K562 (cell line): Measurements from ENCODE around the gene PLEKHG5. TPM values are rescaled to one million over a fixed set of nuclear protein-coding genes. Genes with fewer than 3 reads are reported as not detected.

ENCODE experiments used
- ATAC-seq: fragments of 200-7000 bp; cut with Tn5 transposase; 3 replicates; pipeline ENCODE4 v1.9.1; 2020; ENCODE audit warnings: moderate library complexity
- BruUV-seq: library from RNA; stranded (reverse); fragments of 400-500 nt; replicated peaks from 2 replicates; lab custom pipeline; 2021; lab: Mats Ljungman, UMichigan
- CTCF ChIA-PET: fragments of 300-600 bp; formaldehyde crosslinking; extraction: SDS; loops from one replicate; lab custom pipeline; 2021; ENCODE audit warnings: low intra/inter-chr PET ratio; lab: Yijun Ruan, JAX
- POLR2A ChIA-PET: fragments of 300-600, 350-650 bp; sonication (Branson Sonifier 250); formaldehyde crosslinking; extraction: SDS; loops from one replicate; lab custom pipeline; 2021; ENCODE audit warnings: antibody characterized with exemption, inconsistent platforms; lab: Yijun Ruan, JAX
- DNase-seq, 4 experiments: peaks; one replicate each; pipeline versions ENCODE4 v3.0.0 to v3.0.0-alpha.2; 2011 to 2018; ENCODE audit warnings: low spot score in 3 of 4, mixed read lengths in 3 of 4; ENCODE audit errors: extremely low read depth in 1 of 4
- FAIRE-seq: peaks from 2 replicates; lab custom pipeline; 2011; peaks lifted over from hg19 to GRCh38; lab: Jason Lieb, UNC
- H2AFZ ChIP-seq: 2 replicates; pipeline ENCODE4 v1.6.0; 2011; ENCODE audit warnings: low read depth, low read length, control low read depth, inconsistent platforms
- H3K27ac ChIP-seq: fragments of 200-600 bp; 3 replicates; pipeline ENCODE4 v1.8.0; 2011; ENCODE audit warnings: low read depth, mild to moderate bottlenecking, control low read depth, inconsistent platforms, low read length, moderate library complexity, mixed read lengths; ENCODE audit errors: extremely low read depth
- H3K27me3 ChIP-seq, 2 experiments: fragments of 300-600 bp in 1 of 2; 2 replicates in 1 of 2; 3 replicates in 1 of 2; pipeline versions ENCODE4 v1.6.0 to v1.8.0; 2011; ENCODE audit warnings: inconsistent platforms in 2 of 2, low read length in 2 of 2, mild to moderate bottlenecking in 1 of 2, mixed read lengths in 1 of 2, moderate library complexity in 1 of 2; ENCODE audit not compliant: control insufficient read depth in 2 of 2, insufficient read depth in 2 of 2
- H3K36me3 ChIP-seq: fragments of 300-600 bp; 3 replicates; pipeline ENCODE4 v1.8.0; 2011; ENCODE audit warnings: mild to moderate bottlenecking, low read length, inconsistent platforms; ENCODE audit not compliant: control insufficient read depth, insufficient read depth
- H3K4me1 ChIP-seq, 2 experiments: fragments of 200-600 bp in 1 of 2; replicated peaks in 1 of 2; 2 replicates in 1 of 2; 3 replicates in 1 of 2; pipeline versions ENCODE4 v1.5.1 to v1.8.0; 2011; ENCODE audit warnings: inconsistent platforms in 2 of 2, low read length in 2 of 2, mild to moderate bottlenecking in 1 of 2, mixed read lengths in 1 of 2, moderate library complexity in 1 of 2; ENCODE audit not compliant: control insufficient read depth in 2 of 2, insufficient read depth in 2 of 2
- H3K4me2 ChIP-seq: 2 replicates; pipeline ENCODE4 v1.6.1; 2011; ENCODE audit warnings: low read length, control low read depth, inconsistent platforms, mixed read lengths; ENCODE audit not compliant: insufficient read depth
- H3K4me3 ChIP-seq: fragments of 200-600 bp; sonication (generic), shearing (Covaris generic); 2 replicates; pipeline ENCODE4 v1.5.1; 2016; ENCODE audit warnings: control low read depth, inconsistent platforms
- H3K79me2 ChIP-seq: fragments of 200-600 bp; 3 replicates; pipeline ENCODE4 v1.8.0; 2011; ENCODE audit warnings: low read length, inconsistent platforms; ENCODE audit not compliant: control insufficient read depth, insufficient read depth
- H3K9ac ChIP-seq, 2 experiments: 2 replicates each; pipeline versions ENCODE4 v1.6.0 to v1.6.1; 2011; ENCODE audit warnings: low read depth in 2 of 2, low read length in 2 of 2, control low read depth in 1 of 2, inconsistent platforms in 1 of 2, mild to moderate bottlenecking in 1 of 2, mixed read lengths in 1 of 2; ENCODE audit not compliant: insufficient read depth in 1 of 2
- H3K9me1 ChIP-seq: one replicate; pipeline ENCODE4 v1.6.0; 2011; ENCODE audit warnings: inconsistent platforms, mild to moderate bottlenecking, low read length, moderate library complexity; ENCODE audit not compliant: control insufficient read depth, insufficient read depth
- H3K9me3 ChIP-seq: replicated peaks from 2 replicates; pipeline ENCODE4 v1.5.1; 2011; ENCODE audit warnings: low read depth, low read length, inconsistent platforms; ENCODE audit not compliant: control insufficient read depth, insufficient read depth
- H4K20me1 ChIP-seq: replicated peaks from 2 replicates; pipeline ENCODE4 v1.6.1; 2011; ENCODE audit warnings: low read length, inconsistent platforms, mixed read lengths; ENCODE audit not compliant: control insufficient read depth, insufficient read depth
- CEBPB ChIP-seq: fragments of 450-650 bp; IDR thresholded peaks from 2 replicates; pipeline ENCODE4 v1.6.1; 2016; ENCODE audit warnings: missing genetic modification characterization, missing compliant biosample characterization
- FOXP1 ChIP-seq: sonication (generic); formaldehyde crosslinking; IDR thresholded peaks from 2 replicates; pipeline ENCODE4 v1.8.0; 2022; ENCODE audit warnings: mild to moderate bottlenecking, missing genetic modification reagents
- PCBP1 ChIP-seq: fragments of 200-400 bp; formaldehyde crosslinking; IDR thresholded peaks from 2 replicates; pipeline ENCODE4 v1.6.1; 2018; ENCODE audit warnings: mild to moderate bottlenecking, low read depth, low read length; ENCODE audit not compliant: poor library complexity, severe bottlenecking
- WGBS: fragments of 100-300 bp; shearing (Covaris generic); methylation state at CpG from one replicate; pipeline ENCODE4 v1.1.6; 2016; ENCODE audit warnings: low coverage, mixed read lengths; ENCODE audit not compliant: insufficient coverage; ENCODE audit errors: missing lambda C conversion rate; 5-methylcytosine and 5-hydroxymethylcytosine counted together
- in situ Hi-C: fragments of 300-500 bp; cut with MboI; formaldehyde crosslinking; loops from 4 replicates; pipeline ENCODE4 v1.15.0; 2018; ENCODE audit warnings: inconsistent platforms, mixed read lengths
- intact Hi-C: fragments of 100-400 bp; cut with micrococcal nuclease; formaldehyde crosslinking; loops from 2 replicates; pipeline ENCODE4 v1.14.2; 2022
- polyA plus RNA-seq, 8 experiments: library from polyadenylated mRNA; depleted of rRNA in 4 of 8; stranded (reverse) in 5 of 8; unstranded in 3 of 8; fragments of >200 nt; fragmentation: Nextera tagmentation in 2 of 8; fragmentation: Illumina TruSeq in 1 of 8; extraction: Ambion mirVana in 2 of 8; extraction: Trizol in 1 of 8; gene quantifications; 2 replicates each; pipeline versions ENCODE4 v1.2.1 to v1.2.3, GENCODE V29; 2011 to 2014; ENCODE audit warnings: inconsistent platforms in 1 of 8, missing spikeins in 1 of 8
- total RNA-seq, 7 experiments: library from RNA; depleted of rRNA in 6 of 7; stranded (reverse); fragments of >200 nt in 6 of 7; fragmentation: Illumina TruSeq in 2 of 7; extraction: Trizol in 2 of 7; gene quantifications; 2 replicates each; pipeline versions ENCODE4 v1.2.1 to v1.2.3, GENCODE V29; 2011 to 2021; ENCODE audit warnings: low replicate concordance in 1 of 7
- TF ChIP-seq, protein P1 (sequence below): sonication (generic); formaldehyde crosslinking; IDR thresholded peaks from 2 replicates; pipeline ENCODE4 v1.8.0; 2023; ENCODE audit warnings: mild to moderate bottlenecking, missing genetic modification reagents
- TF ChIP-seq, protein P2 (sequence below), 3 experiments: IDR thresholded peaks in 2 of 3; conservative IDR thresholded peaks in 1 of 3; 2 replicates each; pipeline ENCODE4 v1.5.1; 2011 to 2012; ENCODE audit warnings: low read length in 3 of 3, mild to moderate bottlenecking in 3 of 3, control low read depth in 2 of 3, improper control_type of control experiment in 1 of 3, inconsistent platforms in 1 of 3, low read depth in 1 of 3, mixed read lengths in 1 of 3, moderate library complexity in 1 of 3; ENCODE audit not compliant: insufficient read depth in 2 of 3

The PLEKHG5 gene
- total and polyA plus RNA-seq, 9 of the 15 experiments (the other 6 are each of a cell fraction or from before 2014, with no cell fraction given) = 0.04 to 0.29 (median 0.09) TPM; not detected in 3

DNA sequence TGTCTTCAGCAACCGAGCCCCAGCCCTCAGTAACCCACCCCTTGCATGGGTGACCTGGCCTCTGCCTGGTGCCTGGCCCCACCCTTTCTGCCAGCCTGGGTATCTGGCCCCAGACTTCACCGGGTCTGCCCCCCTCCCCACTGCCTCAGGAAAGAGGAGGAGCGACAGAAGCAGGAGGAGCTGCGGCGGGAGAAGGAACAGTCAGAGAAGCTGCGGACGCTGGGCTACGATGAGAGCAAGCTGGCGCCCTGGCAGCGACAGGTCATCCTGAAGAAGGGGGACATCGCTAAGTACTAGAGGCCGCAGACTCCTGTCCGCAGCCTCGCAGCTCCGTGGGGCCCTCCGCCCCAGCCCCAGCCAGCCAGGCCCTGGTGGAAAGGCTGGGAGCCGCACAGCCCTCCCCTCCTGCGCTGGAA is 31.6 kb downstream of the PLEKHG5 start:
- no peak overlapping the region for H3K4me3 ChIP-seq
- H3K9me3 ChIP-seq = no peaks in the 10 kb centered on the region
- H3K79me2 ChIP-seq = no peaks in the 10 kb centered on the region
- no peak for FAIRE-seq
- BruUV-seq = no TSS peak
- peak in 3 of 4 experiments; percentile 38 to 58 (median 50) for DNase-seq
- peaks cover 23% of the 10 kb centered on the region for H4K20me1 ChIP-seq
- in situ Hi-C loops (no loop called here), intact Hi-C loops (no loop called here)
- ATAC-seq = peak; percentile 19; the same call in 2 of the 3 replicates
- no peak overlapping the region for H2AFZ ChIP-seq
- WGBS = 4% methylated on average over 18 of the region's 18 CpGs
- ChIA-PET CTCF (no interaction called here), POLR2A (interaction anchor here (0.7 kb wide), 1 partner anchor 9 kb away, joined by 3 read pairs; no protein-coding TSS in a partner anchor)
- no peak overlapping the region for H3K27ac ChIP-seq
- peaks cover 52 to 75% of the 10 kb centered on the region in 2 experiments for H3K27me3 ChIP-seq
- H3K9me1 ChIP-seq = no peaks in the 10 kb centered on the region
- H3K4me2 ChIP-seq = no peak overlapping the region
- 0 out of 2 replicates have a peak, but pooled peaks have one; percentile 39 for TF ChIP-seq FOXP1 (CRISPR knock-in tag)
- TF ChIP-seq CEBPB (tag) = no peak
- peak; percentile 69 for TF ChIP-seq PCBP1
- no peaks in the 10 kb centered on the region for H3K36me3 ChIP-seq
- H3K9ac ChIP-seq = peak overlapping the region in 1 of 2 experiments; percentile 50; a peak in 1 of 4 replicates
- peaks cover 0 to 47% of the 10 kb centered on the region in 2 experiments; a peak in 2 of 5 replicates for H3K4me1 ChIP-seq

DNA sequence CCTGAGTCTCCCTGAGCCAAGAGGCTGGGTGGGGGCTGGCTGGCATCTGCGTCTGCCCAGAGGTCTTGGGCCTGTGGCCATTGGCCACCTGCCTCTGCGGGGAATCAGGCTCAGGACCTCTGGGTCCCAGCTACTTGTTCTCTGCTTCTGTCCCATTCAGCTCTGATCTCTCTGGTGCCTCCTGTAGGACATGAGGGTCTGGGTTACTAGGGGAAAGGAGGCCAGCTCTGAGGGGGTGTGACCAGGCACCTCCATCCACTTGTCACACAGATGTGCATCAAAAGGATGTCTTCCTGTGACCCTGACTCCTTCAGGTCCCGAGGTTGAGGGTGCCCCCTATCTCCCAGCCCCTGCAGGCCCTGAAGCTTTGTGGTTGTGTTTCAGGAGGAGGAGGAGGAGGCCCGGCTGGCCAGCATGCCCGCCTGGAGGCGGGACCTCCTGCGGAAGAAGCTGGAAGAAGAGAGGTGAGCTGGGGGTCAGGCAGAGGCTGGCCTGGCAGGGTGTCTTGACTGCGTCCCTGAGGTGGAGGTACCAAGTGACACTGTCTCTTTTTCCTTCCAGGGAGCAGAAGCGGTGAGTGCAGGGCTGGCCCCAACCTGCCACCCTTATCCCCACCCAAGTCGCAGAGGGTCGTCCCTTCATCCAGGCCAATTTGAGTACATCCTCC is 34.5 kb downstream of the PLEKHG5 start:
- H3K36me3 ChIP-seq = no peaks in the 10 kb centered on the region
- no peaks in the 10 kb centered on the region for H3K9me3 ChIP-seq
- no TSS peak for BruUV-seq
- no peak overlapping the region for H3K4me2 ChIP-seq
- in situ Hi-C loops = no loop called here
- intact Hi-C loops = no loop called here
- CTCF ChIA-PET = no interaction called here
- H3K4me1 ChIP-seq = peaks cover 0 to 49% of the 10 kb centered on the region in 2 experiments; a peak in 2 of 5 replicates
- H3K27me3 ChIP-seq = peaks cover 37 to 81% of the 10 kb centered on the region in 2 experiments
- no peaks in the 10 kb centered on the region for H3K79me2 ChIP-seq
- FAIRE-seq = peak; percentile 83
- peaks cover 11% of the 10 kb centered on the region; the same call in 1 of the 2 replicates for H4K20me1 ChIP-seq
- peak; percentile 63 for ATAC-seq
- POLR2A ChIA-PET = interaction anchor here (0.5 to 1.5 kb wide), 3 partner anchors 11 to 43 kb away, joined by 3 to 4 read pairs (median 4); no protein-coding TSS in a partner anchor
- H3K27ac ChIP-seq = no peak overlapping the region
- WGBS = 3% methylated on average over 11 of the region's 11 CpGs
- peak overlapping the region in 1 of 2 experiments; percentile 26; a peak in 1 of 4 replicates for H3K9ac ChIP-seq
- H2AFZ ChIP-seq = no peak overlapping the region
- H3K4me3 ChIP-seq = no peak overlapping the region
- DNase-seq = no peak
- no peaks in the 10 kb centered on the region for H3K9me1 ChIP-seq
- TF ChIP-seq, protein P1, sequence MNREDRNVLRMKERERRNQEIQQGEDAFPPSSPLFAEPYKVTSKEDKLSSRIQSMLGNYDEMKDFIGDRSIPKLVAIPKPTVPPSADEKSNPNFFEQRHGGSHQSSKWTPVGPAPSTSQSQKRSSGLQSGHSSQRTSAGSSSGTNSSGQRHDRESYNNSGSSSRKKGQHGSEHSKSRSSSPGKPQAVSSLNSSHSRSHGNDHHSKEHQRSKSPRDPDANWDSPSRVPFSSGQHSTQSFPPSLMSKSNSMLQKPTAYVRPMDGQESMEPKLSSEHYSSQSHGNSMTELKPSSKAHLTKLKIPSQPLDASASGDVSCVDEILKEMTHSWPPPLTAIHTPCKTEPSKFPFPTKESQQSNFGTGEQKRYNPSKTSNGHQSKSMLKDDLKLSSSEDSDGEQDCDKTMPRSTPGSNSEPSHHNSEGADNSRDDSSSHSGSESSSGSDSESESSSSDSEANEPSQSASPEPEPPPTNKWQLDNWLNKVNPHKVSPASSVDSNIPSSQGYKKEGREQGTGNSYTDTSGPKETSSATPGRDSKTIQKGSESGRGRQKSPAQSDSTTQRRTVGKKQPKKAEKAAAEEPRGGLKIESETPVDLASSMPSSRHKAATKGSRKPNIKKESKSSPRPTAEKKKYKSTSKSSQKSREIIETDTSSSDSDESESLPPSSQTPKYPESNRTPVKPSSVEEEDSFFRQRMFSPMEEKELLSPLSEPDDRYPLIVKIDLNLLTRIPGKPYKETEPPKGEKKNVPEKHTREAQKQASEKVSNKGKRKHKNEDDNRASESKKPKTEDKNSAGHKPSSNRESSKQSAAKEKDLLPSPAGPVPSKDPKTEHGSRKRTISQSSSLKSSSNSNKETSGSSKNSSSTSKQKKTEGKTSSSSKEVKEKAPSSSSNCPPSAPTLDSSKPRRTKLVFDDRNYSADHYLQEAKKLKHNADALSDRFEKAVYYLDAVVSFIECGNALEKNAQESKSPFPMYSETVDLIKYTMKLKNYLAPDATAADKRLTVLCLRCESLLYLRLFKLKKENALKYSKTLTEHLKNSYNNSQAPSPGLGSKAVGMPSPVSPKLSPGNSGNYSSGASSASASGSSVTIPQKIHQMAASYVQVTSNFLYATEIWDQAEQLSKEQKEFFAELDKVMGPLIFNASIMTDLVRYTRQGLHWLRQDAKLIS (CRISPR knock-in tag) = no peak
- TF ChIP-seq, protein P2, sequence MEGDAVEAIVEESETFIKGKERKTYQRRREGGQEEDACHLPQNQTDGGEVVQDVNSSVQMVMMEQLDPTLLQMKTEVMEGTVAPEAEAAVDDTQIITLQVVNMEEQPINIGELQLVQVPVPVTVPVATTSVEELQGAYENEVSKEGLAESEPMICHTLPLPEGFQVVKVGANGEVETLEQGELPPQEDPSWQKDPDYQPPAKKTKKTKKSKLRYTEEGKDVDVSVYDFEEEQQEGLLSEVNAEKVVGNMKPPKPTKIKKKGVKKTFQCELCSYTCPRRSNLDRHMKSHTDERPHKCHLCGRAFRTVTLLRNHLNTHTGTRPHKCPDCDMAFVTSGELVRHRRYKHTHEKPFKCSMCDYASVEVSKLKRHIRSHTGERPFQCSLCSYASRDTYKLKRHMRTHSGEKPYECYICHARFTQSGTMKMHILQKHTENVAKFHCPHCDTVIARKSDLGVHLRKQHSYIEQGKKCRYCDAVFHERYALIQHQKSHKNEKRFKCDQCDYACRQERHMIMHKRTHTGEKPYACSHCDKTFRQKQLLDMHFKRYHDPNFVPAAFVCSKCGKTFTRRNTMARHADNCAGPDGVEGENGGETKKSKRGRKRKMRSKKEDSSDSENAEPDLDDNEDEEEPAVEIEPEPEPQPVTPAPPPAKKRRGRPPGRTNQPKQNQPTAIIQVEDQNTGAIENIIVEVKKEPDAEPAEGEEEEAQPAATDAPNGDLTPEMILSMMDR (IDR thresholded peaks at IDR 0.05 in 2 of 3, conservative IDR thresholded peaks at IDR 0.05 in 1 of 3; ENCODE audit: insufficient read depth in 2 of 3, low read depth in 1 of 3, low read length in 3 of 3) = peak; percentile 3 to 21 (median 6); a peak in 1 of 6 replicates
